GM23338 (cell line): Measurements from ENCODE around the gene PJA2.

Experiments
- EZH2 ChIP-seq: fragments of 200-600 bp; sonication (generic); IDR thresholded peaks from one replicate; pipeline ENCODE4 v1.8.0; 2017; ENCODE audit warnings: antibody characterized with exemption, mild to moderate bottlenecking, low read depth; ENCODE audit not compliant: unreplicated experiment
- EZH2phosphoT487 ChIP-seq: fragments of 200-600 bp; sonication (generic); IDR thresholded peaks from one replicate; pipeline ENCODE4 v1.8.1; 2018; ENCODE audit warnings: antibody characterized with exemption; ENCODE audit not compliant: unreplicated experiment
- NANOG ChIP-seq: IDR thresholded peaks from 2 replicates; pipeline ENCODE4 v1.6.1; 2016; ENCODE audit warnings: antibody characterized with exemption, borderline replicate concordance
- POLR2AphosphoS5 ChIP-seq: IDR thresholded peaks from 2 replicates; pipeline ENCODE4 v1.6.1; 2016; ENCODE audit warnings: antibody characterized with exemption, low read depth
- ZNF331 ChIP-seq: fragments of 250-450 bp; sonication (Bioruptor Pico); IDR thresholded peaks from 2 replicates; pipeline ENCODE4 v1.5.0; 2020; ENCODE audit warnings: low read depth, mild to moderate bottlenecking, moderate library complexity
- TF ChIP-seq, protein P1 (sequence below), 2 experiments: fragments of 200-600 bp in 1 of 2; sonication (generic) in 1 of 2; conservative IDR thresholded peaks; 2 replicates each; pipeline versions ENCODE4 v1.5.1 to v1.6.1; 2016 to 2017; ENCODE audit warnings: antibody characterized with exemption in 2 of 2, low read depth in 2 of 2, mild to moderate bottlenecking in 2 of 2, moderate library complexity in 1 of 2
- TF ChIP-seq, protein P2 (sequence below): fragments of 250-450 bp; sonication (Bioruptor Pico); IDR thresholded peaks from 2 replicates; pipeline ENCODE4 v1.5.0; 2020; ENCODE audit warnings: mild to moderate bottlenecking, moderate library complexity

DNA sequence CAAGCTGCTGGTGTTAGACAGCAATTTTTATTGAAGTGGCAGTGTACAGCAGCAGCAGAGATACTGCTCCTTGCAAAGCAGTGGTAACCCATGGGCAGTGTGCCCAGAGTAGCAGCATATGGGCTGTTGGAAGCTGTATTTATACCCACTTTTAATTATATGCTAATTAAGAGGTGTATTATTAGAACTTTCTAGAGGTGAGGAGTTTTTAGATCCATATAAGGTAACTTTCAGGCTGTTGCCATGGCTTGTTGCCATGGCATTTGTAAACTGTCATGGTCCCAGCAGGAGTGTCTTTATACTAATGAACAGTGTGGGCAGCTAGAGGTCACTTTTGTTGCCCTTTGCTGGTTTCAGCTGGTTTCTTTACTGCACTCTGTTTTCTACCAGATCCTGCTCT, 3.7 kb upstream of the PJA2 start:
- TF ChIP-seq, protein P1, sequence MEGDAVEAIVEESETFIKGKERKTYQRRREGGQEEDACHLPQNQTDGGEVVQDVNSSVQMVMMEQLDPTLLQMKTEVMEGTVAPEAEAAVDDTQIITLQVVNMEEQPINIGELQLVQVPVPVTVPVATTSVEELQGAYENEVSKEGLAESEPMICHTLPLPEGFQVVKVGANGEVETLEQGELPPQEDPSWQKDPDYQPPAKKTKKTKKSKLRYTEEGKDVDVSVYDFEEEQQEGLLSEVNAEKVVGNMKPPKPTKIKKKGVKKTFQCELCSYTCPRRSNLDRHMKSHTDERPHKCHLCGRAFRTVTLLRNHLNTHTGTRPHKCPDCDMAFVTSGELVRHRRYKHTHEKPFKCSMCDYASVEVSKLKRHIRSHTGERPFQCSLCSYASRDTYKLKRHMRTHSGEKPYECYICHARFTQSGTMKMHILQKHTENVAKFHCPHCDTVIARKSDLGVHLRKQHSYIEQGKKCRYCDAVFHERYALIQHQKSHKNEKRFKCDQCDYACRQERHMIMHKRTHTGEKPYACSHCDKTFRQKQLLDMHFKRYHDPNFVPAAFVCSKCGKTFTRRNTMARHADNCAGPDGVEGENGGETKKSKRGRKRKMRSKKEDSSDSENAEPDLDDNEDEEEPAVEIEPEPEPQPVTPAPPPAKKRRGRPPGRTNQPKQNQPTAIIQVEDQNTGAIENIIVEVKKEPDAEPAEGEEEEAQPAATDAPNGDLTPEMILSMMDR (conservative IDR thresholded peaks at IDR 0.05; ENCODE audit: low read depth in 2 of 2) = no peak
- TF ChIP-seq EZH2 (no peak), POLR2AphosphoS5 (no peak), EZH2phosphoT487 (no peak), NANOG (no peak), ZNF331 (CRISPR knock-in tag) (no peak)
- TF ChIP-seq, protein P2, sequence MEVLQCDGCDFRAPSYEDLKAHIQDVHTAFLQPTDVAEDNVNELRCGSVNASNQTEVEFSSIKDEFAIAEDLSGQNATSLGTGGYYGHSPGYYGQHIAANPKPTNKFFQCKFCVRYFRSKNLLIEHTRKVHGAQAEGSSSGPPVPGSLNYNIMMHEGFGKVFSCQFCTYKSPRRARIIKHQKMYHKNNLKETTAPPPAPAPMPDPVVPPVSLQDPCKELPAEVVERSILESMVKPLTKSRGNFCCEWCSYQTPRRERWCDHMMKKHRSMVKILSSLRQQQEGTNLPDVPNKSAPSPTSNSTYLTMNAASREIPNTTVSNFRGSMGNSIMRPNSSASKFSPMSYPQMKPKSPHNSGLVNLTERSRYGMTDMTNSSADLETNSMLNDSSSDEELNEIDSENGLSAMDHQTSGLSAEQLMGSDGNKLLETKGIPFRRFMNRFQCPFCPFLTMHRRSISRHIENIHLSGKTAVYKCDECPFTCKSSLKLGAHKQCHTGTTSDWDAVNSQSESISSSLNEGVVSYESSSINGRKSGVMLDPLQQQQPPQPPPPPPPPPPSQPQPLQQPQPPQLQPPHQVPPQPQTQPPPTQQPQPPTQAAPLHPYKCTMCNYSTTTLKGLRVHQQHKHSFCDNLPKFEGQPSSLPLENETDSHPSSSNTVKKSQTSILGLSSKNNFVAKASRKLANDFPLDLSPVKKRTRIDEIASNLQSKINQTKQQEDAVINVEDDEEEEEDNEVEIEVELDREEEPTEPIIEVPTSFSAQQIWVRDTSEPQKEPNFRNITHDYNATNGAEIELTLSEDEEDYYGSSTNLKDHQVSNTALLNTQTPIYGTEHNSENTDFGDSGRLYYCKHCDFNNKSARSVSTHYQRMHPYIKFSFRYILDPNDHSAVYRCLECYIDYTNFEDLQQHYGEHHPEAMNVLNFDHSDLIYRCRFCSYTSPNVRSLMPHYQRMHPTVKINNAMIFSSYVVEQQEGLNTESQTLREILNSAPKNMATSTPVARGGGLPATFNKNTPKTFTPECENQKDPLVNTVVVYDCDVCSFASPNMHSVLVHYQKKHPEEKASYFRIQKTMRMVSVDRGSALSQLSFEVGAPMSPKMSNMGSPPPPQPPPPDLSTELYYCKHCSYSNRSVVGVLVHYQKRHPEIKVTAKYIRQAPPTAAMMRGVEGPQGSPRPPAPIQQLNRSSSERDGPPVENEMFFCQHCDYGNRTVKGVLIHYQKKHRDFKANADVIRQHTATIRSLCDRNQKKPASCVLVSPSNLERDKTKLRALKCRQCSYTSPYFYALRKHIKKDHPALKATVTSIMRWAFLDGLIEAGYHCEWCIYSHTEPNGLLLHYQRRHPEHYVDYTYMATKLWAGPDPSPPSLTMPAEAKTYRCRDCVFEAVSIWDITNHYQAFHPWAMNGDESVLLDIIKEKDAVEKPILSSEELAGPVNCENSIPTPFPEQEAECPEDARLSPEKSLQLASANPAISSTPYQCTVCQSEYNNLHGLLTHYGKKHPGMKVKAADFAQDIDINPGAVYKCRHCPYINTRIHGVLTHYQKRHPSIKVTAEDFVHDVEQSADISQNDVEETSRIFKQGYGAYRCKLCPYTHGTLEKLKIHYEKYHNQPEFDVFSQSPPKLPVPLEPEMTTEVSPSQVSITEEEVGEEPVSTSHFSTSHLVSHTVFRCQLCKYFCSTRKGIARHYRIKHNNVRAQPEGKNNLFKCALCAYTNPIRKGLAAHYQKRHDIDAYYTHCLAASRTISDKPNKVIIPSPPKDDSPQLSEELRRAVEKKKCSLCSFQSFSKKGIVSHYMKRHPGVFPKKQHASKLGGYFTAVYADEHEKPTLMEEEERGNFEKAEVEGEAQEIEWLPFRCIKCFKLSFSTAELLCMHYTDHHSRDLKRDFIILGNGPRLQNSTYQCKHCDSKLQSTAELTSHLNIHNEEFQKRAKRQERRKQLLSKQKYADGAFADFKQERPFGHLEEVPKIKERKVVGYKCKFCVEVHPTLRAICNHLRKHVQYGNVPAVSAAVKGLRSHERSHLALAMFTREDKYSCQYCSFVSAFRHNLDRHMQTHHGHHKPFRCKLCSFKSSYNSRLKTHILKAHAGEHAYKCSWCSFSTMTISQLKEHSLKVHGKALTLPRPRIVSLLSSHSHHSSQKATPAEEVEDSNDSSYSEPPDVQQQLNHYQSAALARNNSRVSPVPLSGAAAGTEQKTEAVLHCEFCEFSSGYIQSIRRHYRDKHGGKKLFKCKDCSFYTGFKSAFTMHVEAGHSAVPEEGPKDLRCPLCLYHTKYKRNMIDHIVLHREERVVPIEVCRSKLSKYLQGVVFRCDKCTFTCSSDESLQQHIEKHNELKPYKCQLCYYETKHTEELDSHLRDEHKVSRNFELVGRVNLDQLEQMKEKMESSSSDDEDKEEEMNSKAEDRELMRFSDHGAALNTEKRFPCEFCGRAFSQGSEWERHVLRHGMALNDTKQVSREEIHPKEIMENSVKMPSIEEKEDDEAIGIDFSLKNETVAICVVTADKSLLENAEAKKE (CRISPR knock-in tag) = no peak
